Uterus (tissue), 4 donors: ENCODE data around the gene SBF2. TPM values are rescaled to one million over a fixed set of nuclear protein-coding genes. Genes with fewer than 3 reads are reported as not detected.
A peak's percentile ranks its signal among the peaks of the same experiment; 100 is the strongest.

ENCODE experiments used
- DNase-seq, 2 donors: peaks; one replicate each; pipeline ENCODE4 v3.0.0-alpha.2; 2019 to 2020
- H3K27ac ChIP-seq, 2 donors: fragments of 200-600 bp; sonication (generic); 1 replicate in 1 of 2; 2 replicates in 1 of 2; pipeline ENCODE4 v1.5.1; 2016 to 2018
- H3K27me3 ChIP-seq, 2 donors: fragments of 200-600 bp; sonication (generic); one replicate each; pipeline ENCODE4 v1.5.1; 2018 to 2019; ENCODE audit warnings: control low read depth in 1 of 2
- H3K36me3 ChIP-seq, 2 donors: fragments of 200-600 bp; sonication (generic); one replicate each; pipeline ENCODE4 v1.5.1; 2019; ENCODE audit warnings: control low read depth in 1 of 2
- H3K4me1 ChIP-seq, 2 donors: fragments of 200-600 bp; sonication (generic); one replicate each; pipeline ENCODE4 v1.5.1; 2018 to 2019; ENCODE audit warnings: control low read depth in 1 of 2
- H3K4me3 ChIP-seq, 2 donors: fragments of 200-600 bp; sonication (generic); 1 replicate in 1 of 2; 2 replicates in 1 of 2; pipeline ENCODE4 v1.5.1; 2018 to 2019; ENCODE audit warnings: mild to moderate bottlenecking in 1 of 2
- H3K9me3 ChIP-seq, 2 donors: fragments of 200-600 bp; sonication (generic); one replicate each; pipeline ENCODE4 v1.5.1; 2019; ENCODE audit warnings: control low read depth in 1 of 2
- CTCF ChIP-seq, 4 experiments: fragments of 200-600 bp in 2 of 4; fragments of 450-650 bp in 2 of 4; sonication (generic) in 2 of 4; IDR thresholded peaks; one replicate each; pipeline ENCODE4 v1.5.1; 2016 to 2019; ENCODE audit warnings: antibody characterized with exemption in 4 of 4, mild to moderate bottlenecking in 2 of 4, moderate library complexity in 1 of 4
- POLR2A ChIP-seq, 2 donors: fragments of 450-650 bp; IDR thresholded peaks; one replicate each; pipeline ENCODE4 v1.6.1; 2016; ENCODE audit warnings: antibody characterized with exemption in 2 of 2, mild to moderate bottlenecking in 1 of 2, moderate library complexity in 1 of 2
- intact Hi-C: fragments of 100-400 bp; cut with DNase I; formaldehyde crosslinking; loops from one replicate; pipeline ENCODE4 v1.15.1; 2023; ENCODE audit warnings: low total_unique reads
- total RNA-seq, 4 donors: library from RNA; depleted of rRNA in 3 of 4; stranded (reverse); fragments of >200 nt in 3 of 4; gene quantifications; one replicate each; pipeline versions ENCODE4 v1.1.0 to v1.2.4, GENCODE V29; 2014 to 2023
- donor health status: DM: yes; HTN: yes; CAD: no.

Gene SBF2
- total RNA-seq, 4 donors from 2014 or later: 45.0 to 202 (median 98.0) TPM

DNA sequence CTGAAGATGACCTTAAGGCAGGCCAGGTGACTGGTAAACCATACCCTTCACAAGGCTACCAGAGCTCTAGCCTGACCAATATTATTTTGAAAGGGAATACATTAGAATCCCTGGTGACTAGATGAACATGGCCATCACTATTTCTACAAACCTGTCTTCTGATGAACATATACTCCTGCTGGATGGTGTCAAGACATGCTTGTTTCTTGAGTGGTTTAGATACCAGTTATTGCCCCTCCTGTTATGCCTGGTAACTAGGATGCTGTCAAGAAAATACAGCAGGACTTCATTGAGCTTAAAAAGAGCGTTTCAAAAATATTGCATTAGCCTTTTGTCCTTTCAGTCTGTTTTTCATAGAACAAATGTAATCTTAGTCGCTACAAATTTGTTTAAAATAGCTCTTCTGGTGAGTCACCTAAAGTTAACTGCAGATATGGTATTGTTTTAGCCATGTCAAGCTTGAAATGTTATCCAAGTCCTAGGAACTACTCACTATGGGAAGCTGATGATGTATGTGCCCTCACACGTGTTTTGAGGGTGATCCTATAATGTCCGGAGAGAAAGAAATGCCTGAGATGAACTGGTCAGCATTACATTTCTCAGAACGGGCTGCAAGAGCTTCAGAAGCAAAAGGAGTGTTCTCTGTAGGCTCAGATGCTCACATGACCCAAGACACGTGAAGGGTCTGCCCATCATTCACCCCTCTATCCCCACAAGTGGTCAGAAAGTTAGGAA, 31.4 kb upstream of the SBF2 start:
- no peaks in the 10 kb centered on the region for H3K27me3 ChIP-seq
- no peak for TF ChIP-seq POLR2A (IDR thresholded peaks at IDR 0.05)
- TF ChIP-seq CTCF (IDR thresholded peaks at IDR 0.05): no peak
- peaks cover 2 to 9% of the 10 kb centered on the region in 2 donors for H3K4me1 ChIP-seq
- H3K4me3 ChIP-seq: no peak overlapping the region
- DNase-seq: no peak
- no peaks in the 10 kb centered on the region for H3K36me3 ChIP-seq
- H3K9me3 ChIP-seq: no peaks in the 10 kb centered on the region
- H3K27ac ChIP-seq: peak overlapping the region; percentile 55 to 69
- intact Hi-C loops: loop anchor here (10.0 kb wide), 1 partner anchor 571 kb away; no protein-coding TSS in a partner anchor

GRCh38 chr11:10324474-10324873, 30.5 kb upstream of the SBF2 start:
- peak overlapping the region; percentile 55 to 69 for H3K27ac ChIP-seq
- TF ChIP-seq POLR2A (IDR thresholded peaks at IDR 0.05) (no peak), CTCF (IDR thresholded peaks at IDR 0.05) (no peak)
- H3K4me3 ChIP-seq: no peak overlapping the region
- H3K36me3 ChIP-seq: no peaks in the 10 kb centered on the region
- no peak for DNase-seq
- intact Hi-C loops: loop anchor here (10.0 kb wide), 1 partner anchor 570 kb away; no protein-coding TSS in a partner anchor
- no peaks in the 10 kb centered on the region for H3K9me3 ChIP-seq
- H3K27me3 ChIP-seq: no peaks in the 10 kb centered on the region
- peaks cover 2 to 9% of the 10 kb centered on the region in 2 donors for H3K4me1 ChIP-seq

DNA sequence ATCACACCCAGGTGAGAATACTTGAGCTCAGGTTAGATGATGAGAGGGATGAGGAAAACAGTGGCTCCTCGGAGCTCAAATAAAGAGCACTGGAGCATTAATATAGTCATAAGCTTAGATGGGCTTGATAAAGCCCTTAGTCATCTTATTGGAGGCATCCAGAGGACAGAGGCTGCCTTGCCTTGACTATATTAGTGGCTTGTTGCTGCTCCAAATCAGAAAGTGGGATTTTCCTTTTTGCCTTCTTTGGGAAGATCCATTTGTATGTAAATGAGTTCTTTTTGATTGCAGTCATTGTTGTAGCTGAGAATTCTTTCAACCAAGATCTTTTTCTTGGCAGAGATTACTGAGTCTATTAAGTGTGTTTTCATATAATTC, 29.8 kb upstream of the SBF2 start:
- Histone ChIP-seq H3K9me3 (no peaks in the 10 kb centered on the region), H3K4me3 (no peak overlapping the region), H3K27ac (peak overlapping the region; percentile 16 to 55), H3K36me3 (no peaks in the 10 kb centered on the region), H3K4me1 (peaks cover 2 to 9% of the 10 kb centered on the region in 2 donors), H3K27me3 (no peaks in the 10 kb centered on the region)
- no peak for DNase-seq
- TF ChIP-seq CTCF (IDR thresholded peaks at IDR 0.05) (no peak), POLR2A (IDR thresholded peaks at IDR 0.05) (no peak)
- intact Hi-C loops: loop anchor here (10.0 kb wide), 1 partner anchor 569 kb away; no protein-coding TSS in a partner anchor

DNA sequence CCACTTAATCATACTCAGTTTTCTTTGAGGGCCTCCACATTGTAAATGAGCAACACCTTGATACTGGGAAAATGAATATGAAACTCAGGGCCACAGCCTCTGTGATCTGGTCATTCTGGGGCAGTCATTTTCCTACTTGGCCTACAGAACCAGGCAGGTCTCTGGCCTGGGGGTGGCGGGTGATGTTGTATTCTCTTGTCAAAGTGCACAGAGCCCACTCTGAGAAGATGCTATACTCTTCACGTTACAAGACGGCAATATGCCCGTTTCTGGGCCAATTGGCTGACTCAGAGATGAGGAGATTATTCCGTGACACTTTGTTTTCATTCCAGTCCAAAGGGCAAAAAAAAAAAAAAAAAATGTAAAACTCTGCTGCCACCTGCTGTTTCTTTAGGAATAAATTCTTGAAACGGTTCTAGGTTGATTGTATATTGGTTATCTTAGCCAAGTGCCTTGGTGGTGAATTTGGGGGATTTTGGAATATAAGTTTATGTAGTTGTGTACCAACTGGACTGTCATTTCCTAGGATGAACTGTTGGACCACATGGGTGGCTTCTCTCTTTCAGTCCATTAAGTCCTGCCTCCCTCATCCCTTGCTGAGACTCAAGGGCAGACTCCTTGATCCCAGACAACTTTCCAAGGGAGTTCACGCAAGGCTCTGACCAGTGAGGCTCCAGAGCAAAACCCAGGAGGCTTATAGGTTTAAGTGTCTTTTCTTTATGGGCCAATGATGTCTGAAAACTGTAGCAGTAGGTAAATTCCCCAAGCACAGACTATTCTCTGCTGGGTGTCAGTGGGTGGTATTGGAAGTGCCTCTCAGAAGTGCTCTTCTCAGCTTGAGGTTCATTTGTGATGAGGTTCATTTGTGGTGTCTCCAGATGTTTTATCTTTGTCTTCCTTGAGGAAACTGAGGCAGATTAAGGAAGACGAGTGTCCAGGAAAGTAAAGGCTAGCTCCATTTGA, 29.1 kb upstream of the SBF2 start:
- H3K36me3 ChIP-seq: no peaks in the 10 kb centered on the region
- no peaks in the 10 kb centered on the region for H3K27me3 ChIP-seq
- TF ChIP-seq POLR2A (IDR thresholded peaks at IDR 0.05) (no peak), CTCF (IDR thresholded peaks at IDR 0.05) (peak; percentile 50 to 76 (median 62))
- H3K9me3 ChIP-seq: no peaks in the 10 kb centered on the region
- intact Hi-C loops: loop anchor here (10.0 kb wide), 1 partner anchor 568 kb away; no protein-coding TSS in a partner anchor
- H3K4me3 ChIP-seq: no peak overlapping the region
- peak overlapping the region; percentile 54 to 55 for H3K27ac ChIP-seq
- H3K4me1 ChIP-seq: peaks cover 2 to 9% of the 10 kb centered on the region in 2 donors
- peak; percentile 56 to 81 for DNase-seq
